Lower leg skin (tissue), 4 donors: ENCODE data around the gene SSRP1. TPM values are rescaled to one million over a fixed set of nuclear protein-coding genes. Genes with fewer than 3 reads are reported as not detected.

Experiments used
- DNase-seq, 2 donors: peaks; one replicate each; pipeline ENCODE4 v3.0.0-alpha.2; 2019; ENCODE audit warnings: low spot score in 2 of 2
- H3K4me3 ChIP-seq: fragments of 200-600 bp; sonication (generic); 2 replicates; pipeline ENCODE4 v1.5.1; 2017; ENCODE audit warnings: mild to moderate bottlenecking, low read depth; ENCODE audit not compliant: poor library complexity, severe bottlenecking
- POLR2A ChIP-seq, 2 donors: fragments of 450-650 bp; IDR thresholded peaks; one replicate each; pipeline ENCODE4 v1.6.1; 2016 to 2017; ENCODE audit warnings: antibody characterized with exemption in 2 of 2, mild to moderate bottlenecking in 1 of 2, moderate library complexity in 1 of 2
- WGBS, 2 donors: methylation state at CpG; one replicate each; pipeline ENCODE4 v1.1.5; 2018; 5-methylcytosine and 5-hydroxymethylcytosine counted together
- intact Hi-C: fragments of 100-400 bp; cut with DNase I; formaldehyde crosslinking; loops from one replicate; pipeline ENCODE4 v1.15.0; 2023; ENCODE audit warnings: low total_unique reads
- total RNA-seq, 4 donors: library from RNA; depleted of rRNA; stranded (reverse); fragments of >200 nt; gene quantifications; one replicate each; pipeline ENCODE4 v1.1.0, GENCODE V29; 2016
- TF ChIP-seq, protein P1 (sequence below), 3 donors: fragments of 450-650 bp; IDR thresholded peaks; one replicate each; pipeline ENCODE4 v1.5.1; 2016; ENCODE audit warnings: antibody characterized with exemption in 3 of 3, mild to moderate bottlenecking in 3 of 3, moderate library complexity in 2 of 3

SSRP1 gene
- total RNA-seq, 4 donors from 2014 or later, result 66.1 to 76.1 (median 74.6) TPM

DNA sequence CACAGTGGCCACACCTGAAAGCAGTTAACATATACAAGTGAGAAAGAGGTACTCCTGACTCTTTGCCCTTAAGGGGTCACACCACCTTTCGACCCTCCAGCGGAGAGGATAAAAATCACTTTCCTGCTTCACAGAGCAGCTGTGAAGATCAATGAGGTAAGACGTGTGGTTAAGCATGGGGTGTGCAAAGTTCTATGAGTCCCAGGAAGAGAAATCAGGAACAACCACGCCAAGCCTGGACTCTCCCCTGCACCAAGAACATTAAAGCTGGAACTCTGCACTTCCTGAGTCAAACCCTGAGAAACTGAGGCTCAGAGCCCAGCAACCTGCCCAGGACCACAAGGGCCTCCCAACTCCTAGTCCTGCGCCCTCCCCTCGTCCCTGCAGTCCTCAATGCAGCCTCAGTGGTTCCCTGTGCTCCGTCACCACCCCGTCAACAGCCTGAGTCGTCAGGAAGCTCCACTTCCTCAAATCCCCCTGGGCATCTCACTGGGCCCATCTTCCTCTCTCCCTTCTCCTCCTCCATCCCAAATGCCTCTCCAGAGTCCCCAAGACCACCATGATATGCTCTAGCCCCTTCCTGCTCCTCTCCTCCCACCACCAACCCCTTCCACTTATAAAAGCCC lies 28.6 kb downstream of the SSRP1 start:
- intact Hi-C loops, result no loop called here
- WGBS, 2 donors, result 65 to 72% methylated on average over 9 of the region's 9 CpGs
- no peak overlapping the region for H3K4me3 ChIP-seq
- DNase-seq, result peak in 1 of 2 donors; percentile 84
- TF ChIP-seq POLR2A (IDR thresholded peaks at IDR 0.05), result no peak
- TF ChIP-seq, protein P1, sequence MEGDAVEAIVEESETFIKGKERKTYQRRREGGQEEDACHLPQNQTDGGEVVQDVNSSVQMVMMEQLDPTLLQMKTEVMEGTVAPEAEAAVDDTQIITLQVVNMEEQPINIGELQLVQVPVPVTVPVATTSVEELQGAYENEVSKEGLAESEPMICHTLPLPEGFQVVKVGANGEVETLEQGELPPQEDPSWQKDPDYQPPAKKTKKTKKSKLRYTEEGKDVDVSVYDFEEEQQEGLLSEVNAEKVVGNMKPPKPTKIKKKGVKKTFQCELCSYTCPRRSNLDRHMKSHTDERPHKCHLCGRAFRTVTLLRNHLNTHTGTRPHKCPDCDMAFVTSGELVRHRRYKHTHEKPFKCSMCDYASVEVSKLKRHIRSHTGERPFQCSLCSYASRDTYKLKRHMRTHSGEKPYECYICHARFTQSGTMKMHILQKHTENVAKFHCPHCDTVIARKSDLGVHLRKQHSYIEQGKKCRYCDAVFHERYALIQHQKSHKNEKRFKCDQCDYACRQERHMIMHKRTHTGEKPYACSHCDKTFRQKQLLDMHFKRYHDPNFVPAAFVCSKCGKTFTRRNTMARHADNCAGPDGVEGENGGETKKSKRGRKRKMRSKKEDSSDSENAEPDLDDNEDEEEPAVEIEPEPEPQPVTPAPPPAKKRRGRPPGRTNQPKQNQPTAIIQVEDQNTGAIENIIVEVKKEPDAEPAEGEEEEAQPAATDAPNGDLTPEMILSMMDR (IDR thresholded peaks at IDR 0.05), result no peak

DNA sequence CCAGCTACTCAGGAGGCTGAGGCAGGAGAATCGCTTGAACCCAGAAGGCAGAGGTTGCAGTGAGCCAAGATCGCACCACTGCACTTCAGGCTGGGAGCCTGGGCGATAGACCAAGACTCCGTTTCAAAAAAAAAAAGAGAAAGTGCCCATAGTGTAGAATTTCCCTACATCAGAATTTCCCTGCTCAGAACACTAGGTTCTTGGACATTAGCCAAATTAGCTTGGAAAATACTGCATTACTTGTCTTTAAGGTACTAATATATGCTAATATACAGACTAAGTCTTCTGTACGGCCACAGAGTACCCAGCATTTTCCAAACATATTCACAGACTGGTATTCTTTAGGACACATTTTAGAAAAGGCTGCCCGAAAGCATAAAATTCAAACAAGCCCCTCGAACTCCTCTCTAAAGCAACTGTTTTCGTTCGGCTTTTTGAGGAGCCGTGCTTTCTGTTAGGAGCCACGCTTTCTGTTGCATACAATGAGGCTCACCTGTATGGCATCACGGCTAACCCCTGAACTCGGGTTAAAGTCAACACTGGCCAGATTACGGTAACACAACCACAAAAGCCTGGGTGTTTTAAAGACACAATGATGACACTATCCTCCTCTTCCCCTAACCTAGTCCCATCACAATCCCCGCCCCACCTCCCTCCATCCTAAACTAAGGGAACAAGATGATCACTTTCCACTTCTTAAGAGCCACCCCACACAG lies 29.4 kb downstream of the SSRP1 start:
- WGBS, 2 donors, result 63 to 72% methylated on average over 15 of the region's 15 CpGs
- DNase-seq, result no peak
- TF ChIP-seq, protein P1 (IDR thresholded peaks at IDR 0.05), result no peak
- no peak for TF ChIP-seq POLR2A (IDR thresholded peaks at IDR 0.05)
- no peak overlapping the region for H3K4me3 ChIP-seq
- intact Hi-C loops, result no loop called here

DNA sequence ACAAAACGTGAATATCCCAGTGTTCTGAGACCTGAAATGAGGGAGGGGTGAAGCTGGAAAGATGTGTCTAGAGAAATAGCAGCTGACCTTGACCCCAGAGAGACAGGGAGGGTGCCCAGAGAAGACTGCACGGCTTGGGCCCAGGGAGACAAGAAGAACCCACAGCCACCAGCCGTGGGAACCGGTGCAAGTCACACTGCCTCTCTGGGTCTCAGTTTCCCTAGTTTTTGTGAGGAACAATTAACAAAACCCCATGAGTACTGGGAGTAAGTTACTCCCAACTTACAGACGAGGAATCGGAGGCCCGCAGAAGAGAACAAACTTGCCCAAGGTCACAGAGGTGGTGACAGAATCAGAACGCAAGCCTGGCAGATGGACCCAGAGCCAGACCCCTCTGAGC lies 30.2 kb downstream of the SSRP1 start:
- no peak overlapping the region for H3K4me3 ChIP-seq
- 87 to 91% methylated on average over 8 of the region's 8 CpGs for WGBS, 2 donors
- TF ChIP-seq, protein P1 (IDR thresholded peaks at IDR 0.05), result no peak
- no peak for TF ChIP-seq POLR2A (IDR thresholded peaks at IDR 0.05)
- intact Hi-C loops, result no loop called here
- DNase-seq, result peak in 1 of 2 donors; percentile 80

DNA sequence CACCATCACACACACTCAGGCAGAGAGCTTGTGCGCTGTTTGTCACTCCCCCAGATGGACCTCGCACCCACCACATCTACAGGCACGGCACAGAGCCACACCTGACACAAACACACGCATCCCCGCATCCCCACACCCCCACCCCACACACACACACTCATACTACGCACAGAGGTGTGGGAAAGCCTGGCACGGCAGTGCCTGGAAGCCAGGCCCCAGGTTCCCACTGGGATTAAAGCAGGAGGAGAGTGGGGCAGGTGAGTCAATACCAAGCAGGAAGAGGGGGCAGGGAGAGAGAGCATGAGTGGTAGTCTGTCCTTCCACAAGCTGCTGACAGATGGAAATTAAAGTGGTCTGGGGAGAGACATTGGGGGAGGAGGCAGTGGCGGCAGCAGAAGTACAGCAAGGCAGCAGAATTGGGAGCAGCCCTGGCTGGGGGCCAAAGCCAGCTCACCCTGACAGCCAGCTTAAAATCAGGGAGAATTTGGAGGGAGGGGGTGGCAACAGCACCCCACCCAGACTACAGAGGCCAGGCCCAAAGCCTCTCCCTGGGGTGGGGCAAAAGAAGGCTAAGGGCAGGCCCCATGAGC lies 31.6 kb downstream of the SSRP1 start:
- 53 to 63% methylated on average over 8 of the region's 8 CpGs for WGBS, 2 donors
- peak; percentile 40 to 91 for DNase-seq
- no peak for TF ChIP-seq POLR2A (IDR thresholded peaks at IDR 0.05)
- TF ChIP-seq, protein P1 (IDR thresholded peaks at IDR 0.05), result no peak
- intact Hi-C loops, result no loop called here
- H3K4me3 ChIP-seq, result no peak overlapping the region

DNA sequence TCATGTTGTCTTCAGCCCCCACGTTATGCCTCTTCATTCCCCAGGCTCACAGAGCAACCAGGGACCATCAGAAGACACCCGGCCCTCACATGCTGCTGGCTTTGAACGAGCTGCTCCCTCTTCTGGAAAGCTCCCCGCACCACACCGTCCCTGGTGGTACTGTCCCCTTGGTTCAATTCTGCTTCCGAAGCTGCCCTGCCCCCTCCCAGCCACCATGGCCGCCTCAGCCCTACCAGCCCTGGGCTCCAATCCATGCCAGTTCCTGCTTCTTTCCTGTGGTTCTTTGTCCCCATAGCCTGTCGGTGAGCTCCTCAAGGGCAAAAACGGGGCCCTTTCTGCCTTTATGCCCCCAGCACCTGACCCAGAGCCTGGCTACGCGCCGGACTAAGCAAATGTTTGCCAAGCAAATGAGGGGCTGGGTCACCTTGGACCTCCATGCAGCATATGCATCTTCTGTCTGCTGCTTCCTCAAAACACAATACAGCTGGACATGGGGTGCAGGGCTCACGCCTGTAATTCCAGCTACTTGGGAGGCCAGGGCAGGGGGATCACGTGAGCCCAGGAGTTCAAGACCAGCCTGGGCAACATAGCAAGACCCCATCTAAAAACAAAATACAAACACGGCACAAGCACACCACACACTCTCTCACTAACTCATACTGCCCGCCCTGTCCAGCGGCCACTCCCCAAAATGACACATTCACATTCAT lies 32.3 kb downstream of the SSRP1 start:
- TF ChIP-seq POLR2A (IDR thresholded peaks at IDR 0.05), result no peak
- TF ChIP-seq, protein P1 (IDR thresholded peaks at IDR 0.05), result no peak
- H3K4me3 ChIP-seq, result no peak overlapping the region
- intact Hi-C loops, result no loop called here
- WGBS, 2 donors, result 85 to 89% methylated on average over 17 of the region's 17 CpGs
- DNase-seq, result peak in 1 of 2 donors; percentile 79
